ENCODE measurements around the gene PCP4L1.

PCP4L1 gene

DNA sequence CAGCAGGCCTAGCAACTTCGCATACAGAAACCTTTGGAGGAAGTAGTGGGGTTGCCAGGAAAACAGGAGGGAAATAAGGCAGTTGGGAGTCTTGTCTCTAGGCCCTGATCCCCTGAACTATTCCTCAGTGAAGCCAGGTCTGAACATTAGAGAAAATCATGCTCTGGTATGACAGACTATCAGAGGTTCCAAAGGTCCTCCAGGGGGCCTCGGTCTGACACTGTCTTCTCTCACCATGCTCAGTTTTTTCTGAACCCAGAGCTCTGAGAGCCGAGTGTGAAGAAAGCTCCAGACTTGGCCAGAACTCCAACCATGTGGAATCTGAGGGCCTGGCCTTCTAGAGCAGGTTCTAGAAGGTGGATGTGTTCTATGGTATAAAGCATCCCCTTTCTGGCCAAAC, 28.6 kb upstream of the PCP4L1 start:
- no peaks in the 10 kb centered on the region for H3K27me3 ChIP-seq (ENCODE audit: control insufficient read depth in 1 of 2, insufficient read depth in 1 of 2, low read length in 2 of 2)
- no peaks in the 10 kb centered on the region for H3K9me3 ChIP-seq (ENCODE audit: control insufficient read depth, low read length)
- H3K4me3 ChIP-seq (ENCODE audit: insufficient read depth in 1 of 2, low read depth in 1 of 2, low read length in 2 of 2), result no peak overlapping the region
- 83% methylated on average over 3 of the region's 3 CpGs for WGBS
- H3K4me2 ChIP-seq (ENCODE audit: low read length, poor library complexity, severe bottlenecking), result no peak overlapping the region
- peaks cover 15% of the 10 kb centered on the region for H3K4me1 ChIP-seq (ENCODE audit: control insufficient read depth, insufficient read depth, low read depth, low read length)
- no peak overlapping the region for H2BK120ac ChIP-seq (ENCODE audit: low read depth, low read length)
- no peak overlapping the region for H3K4ac ChIP-seq (ENCODE audit: low read depth in 1 of 2, low read length in 2 of 2)
- H2BK15ac ChIP-seq (ENCODE audit: low read depth, poor library complexity, severe bottlenecking), result no peak overlapping the region
- no peak overlapping the region for H2BK5ac ChIP-seq (ENCODE audit: low read depth, low read length, poor library complexity, severe bottlenecking)
- no peak overlapping the region for H3K23ac ChIP-seq (ENCODE audit: low read length in 2 of 2)
- H3K18ac ChIP-seq (ENCODE audit: low read depth in 1 of 2, low read length in 2 of 2), result no peak overlapping the region
- no peak overlapping the region for H2BK12ac ChIP-seq (ENCODE audit: low read length in 2 of 2)
- H3K9ac ChIP-seq (ENCODE audit: low read length), result peak overlapping the region; percentile 18
- no peak overlapping the region for H4K91ac ChIP-seq (ENCODE audit: low read length)
- peaks cover 14% of the 10 kb centered on the region for H3K79me1 ChIP-seq (replicated peaks; ENCODE audit: low read length, poor library complexity, severe bottlenecking)
- no peak overlapping the region for H3K27ac ChIP-seq (ENCODE audit: low read length, poor library complexity, severe bottlenecking)
- H3K36me3 ChIP-seq (ENCODE audit: control insufficient read depth in 1 of 2, insufficient read depth in 2 of 2, low read depth in 1 of 2, low read length in 2 of 2), result peaks cover 26 to 35% of the 10 kb centered on the region in 2 experiments
- no peak overlapping the region for H4K8ac ChIP-seq (ENCODE audit: low read length)
- H3K14ac ChIP-seq (ENCODE audit: low read length in 2 of 2), result no peak overlapping the region
- H2AFZ ChIP-seq (ENCODE audit: low read depth, low read length), result no peak overlapping the region
- H2AK5ac ChIP-seq (ENCODE audit: low read length, severe bottlenecking), result no peak overlapping the region
- no peak for DNase-seq

DNA sequence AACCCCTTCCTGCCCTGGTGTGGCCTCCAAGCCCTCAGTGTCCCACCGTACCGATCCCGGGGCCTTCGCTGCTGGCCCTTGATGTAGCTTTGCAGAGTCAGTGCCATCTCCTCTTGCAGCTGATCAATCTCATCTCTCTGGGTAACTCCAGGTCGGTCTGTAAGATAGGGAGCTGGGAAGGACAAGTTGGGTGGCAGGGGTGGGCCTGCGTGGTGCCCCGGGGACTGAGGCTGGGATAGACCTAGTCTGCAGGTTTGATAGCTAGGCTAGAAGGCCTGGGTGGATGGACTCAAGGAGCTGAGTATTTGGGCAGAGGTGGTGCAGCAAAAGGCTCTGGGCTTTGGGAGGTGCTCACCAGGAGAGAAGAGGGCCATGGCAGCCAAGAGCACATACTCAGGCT, 27.8 kb upstream of the PCP4L1 start:
- 94% methylated on average over 7 of the region's 7 CpGs for WGBS
- no peak overlapping the region for H3K4ac ChIP-seq (ENCODE audit: low read depth in 1 of 2, low read length in 2 of 2)
- H3K23ac ChIP-seq (ENCODE audit: low read length in 2 of 2), result no peak overlapping the region
- no peak overlapping the region for H3K9ac ChIP-seq (ENCODE audit: low read length)
- H2BK120ac ChIP-seq (ENCODE audit: low read depth, low read length), result no peak overlapping the region
- no peak overlapping the region for H3K14ac ChIP-seq (ENCODE audit: low read length in 2 of 2)
- no peak overlapping the region for H2BK5ac ChIP-seq (ENCODE audit: low read depth, low read length, poor library complexity, severe bottlenecking)
- H3K4me2 ChIP-seq (ENCODE audit: low read length, poor library complexity, severe bottlenecking), result no peak overlapping the region
- peaks cover 14% of the 10 kb centered on the region for H3K79me1 ChIP-seq (replicated peaks; ENCODE audit: low read length, poor library complexity, severe bottlenecking)
- no peak overlapping the region for H2BK12ac ChIP-seq (ENCODE audit: low read length in 2 of 2)
- no peak overlapping the region for H3K27ac ChIP-seq (ENCODE audit: low read length, poor library complexity, severe bottlenecking)
- no peak overlapping the region for H3K4me3 ChIP-seq (ENCODE audit: insufficient read depth in 1 of 2, low read depth in 1 of 2, low read length in 2 of 2)
- H4K91ac ChIP-seq (ENCODE audit: low read length), result no peak overlapping the region
- no peak overlapping the region for H2AK5ac ChIP-seq (ENCODE audit: low read length, severe bottlenecking)
- no peak overlapping the region for H4K8ac ChIP-seq (ENCODE audit: low read length)
- no peak overlapping the region for H2BK15ac ChIP-seq (ENCODE audit: low read depth, poor library complexity, severe bottlenecking)
- H3K18ac ChIP-seq (ENCODE audit: low read depth in 1 of 2, low read length in 2 of 2), result no peak overlapping the region
- peaks cover 2% of the 10 kb centered on the region in 2 experiments for H3K27me3 ChIP-seq (ENCODE audit: control insufficient read depth in 1 of 2, insufficient read depth in 1 of 2, low read length in 2 of 2)
- H3K9me3 ChIP-seq (ENCODE audit: control insufficient read depth, low read length), result no peaks in the 10 kb centered on the region
- no peak for DNase-seq
- H3K4me1 ChIP-seq (ENCODE audit: control insufficient read depth, insufficient read depth, low read depth, low read length), result peaks cover 13% of the 10 kb centered on the region
- H3K36me3 ChIP-seq (ENCODE audit: control insufficient read depth in 1 of 2, insufficient read depth in 2 of 2, low read depth in 1 of 2, low read length in 2 of 2), result peaks cover 26 to 35% of the 10 kb centered on the region in 2 experiments
- no peak overlapping the region for H2AFZ ChIP-seq (ENCODE audit: low read depth, low read length)

DNA sequence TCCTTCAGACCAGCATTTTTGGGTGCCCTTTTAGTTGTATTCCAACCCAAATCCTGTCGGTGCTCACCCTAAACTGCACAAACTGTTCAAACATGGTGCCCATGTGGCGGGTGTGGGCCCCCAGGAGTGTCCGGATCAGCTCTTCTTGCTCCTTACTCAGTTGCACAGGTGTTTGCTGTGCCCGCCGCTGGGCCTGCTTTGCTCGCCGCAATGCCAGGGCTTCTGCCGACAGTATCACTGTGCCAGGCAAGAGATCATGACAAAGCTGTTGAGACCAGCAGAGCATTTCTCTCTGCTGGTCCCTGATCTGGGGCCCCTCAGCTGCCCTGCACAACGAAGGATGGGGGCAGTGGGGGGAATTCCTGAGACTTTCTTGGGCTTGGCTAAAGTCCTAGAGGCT, 25.4 kb upstream of the PCP4L1 start:
- no peaks in the 10 kb centered on the region for H3K9me3 ChIP-seq (ENCODE audit: control insufficient read depth, low read length)
- peaks cover 5 to 8% of the 10 kb centered on the region in 2 experiments for H3K27me3 ChIP-seq (ENCODE audit: control insufficient read depth in 1 of 2, insufficient read depth in 1 of 2, low read length in 2 of 2)
- H3K4me2 ChIP-seq (ENCODE audit: low read length, poor library complexity, severe bottlenecking), result no peak overlapping the region
- peaks cover 24 to 30% of the 10 kb centered on the region in 2 experiments for H3K36me3 ChIP-seq (ENCODE audit: control insufficient read depth in 1 of 2, insufficient read depth in 2 of 2, low read depth in 1 of 2, low read length in 2 of 2)
- H2BK120ac ChIP-seq (ENCODE audit: low read depth, low read length), result no peak overlapping the region
- no peak overlapping the region for H3K23ac ChIP-seq (ENCODE audit: low read length in 2 of 2)
- no peak overlapping the region for H3K27ac ChIP-seq (ENCODE audit: low read length, poor library complexity, severe bottlenecking)
- H3K4me1 ChIP-seq (ENCODE audit: control insufficient read depth, insufficient read depth, low read depth, low read length), result no peaks in the 10 kb centered on the region
- H3K79me1 ChIP-seq (replicated peaks; ENCODE audit: low read length, poor library complexity, severe bottlenecking), result peaks cover 3% of the 10 kb centered on the region
- no peak overlapping the region for H3K9ac ChIP-seq (ENCODE audit: low read length)
- no peak overlapping the region for H2BK15ac ChIP-seq (ENCODE audit: low read depth, poor library complexity, severe bottlenecking)
- 86% methylated on average over 9 of the region's 9 CpGs for WGBS
- no peak overlapping the region for H2BK12ac ChIP-seq (ENCODE audit: low read length in 2 of 2)
- DNase-seq, result no peak
- H3K14ac ChIP-seq (ENCODE audit: low read length in 2 of 2), result no peak overlapping the region
- H2AK5ac ChIP-seq (ENCODE audit: low read length, severe bottlenecking), result no peak overlapping the region
- no peak overlapping the region for H2AFZ ChIP-seq (ENCODE audit: low read depth, low read length)
- no peak overlapping the region for H2BK5ac ChIP-seq (ENCODE audit: low read depth, low read length, poor library complexity, severe bottlenecking)
- no peak overlapping the region for H4K91ac ChIP-seq (ENCODE audit: low read length)
- H4K8ac ChIP-seq (ENCODE audit: low read length), result no peak overlapping the region
- H3K4ac ChIP-seq (ENCODE audit: low read depth in 1 of 2, low read length in 2 of 2), result no peak overlapping the region
- H3K18ac ChIP-seq (ENCODE audit: low read depth in 1 of 2, low read length in 2 of 2), result no peak overlapping the region
- no peak overlapping the region for H3K4me3 ChIP-seq (ENCODE audit: insufficient read depth in 1 of 2, low read depth in 1 of 2, low read length in 2 of 2)

DNA sequence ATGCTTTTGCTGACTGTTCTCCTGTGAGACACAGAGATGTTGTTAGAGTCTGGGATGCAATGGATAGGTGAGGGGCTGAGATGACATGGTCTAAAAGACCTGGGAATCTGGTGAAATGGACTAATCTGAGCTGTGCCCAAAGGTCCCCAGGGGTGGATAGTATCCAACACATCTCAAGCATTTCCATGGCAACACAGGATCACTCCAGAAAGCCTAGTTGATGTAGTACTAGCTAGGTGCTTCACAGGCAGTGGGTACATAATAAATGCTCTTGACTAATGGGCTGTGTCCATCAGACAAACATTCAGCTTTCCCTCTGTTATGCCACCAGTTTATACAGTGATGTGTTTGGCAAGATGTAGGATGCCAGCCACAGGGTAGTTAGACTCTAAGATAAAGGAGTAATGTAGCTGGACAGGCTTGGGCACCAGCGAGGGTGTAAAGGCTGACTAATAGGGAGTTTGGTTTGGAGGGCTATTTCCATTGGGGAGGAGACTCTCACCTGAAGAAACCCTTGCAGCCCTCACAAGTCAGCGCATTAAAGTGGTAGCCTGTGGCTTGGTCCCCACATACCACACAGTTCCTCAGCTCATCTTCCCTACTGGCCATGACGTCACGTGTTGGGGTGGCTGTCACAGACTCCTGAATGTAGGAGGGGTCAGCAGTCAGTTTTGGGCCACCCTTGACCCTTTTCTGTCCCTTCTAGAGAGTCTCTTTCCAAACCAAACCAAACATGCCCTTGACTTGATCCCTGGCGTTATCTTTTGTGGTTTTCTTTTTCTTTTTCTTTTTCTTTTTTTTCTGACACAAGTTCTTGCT, 22.4 kb upstream of the PCP4L1 start:
- H2BK120ac ChIP-seq (ENCODE audit: low read depth, low read length), result no peak overlapping the region
- H3K9me3 ChIP-seq (ENCODE audit: control insufficient read depth, low read length), result no peaks in the 10 kb centered on the region
- H4K8ac ChIP-seq (ENCODE audit: low read length), result no peak overlapping the region
- no peak overlapping the region for H2BK5ac ChIP-seq (ENCODE audit: low read depth, low read length, poor library complexity, severe bottlenecking)
- no peak overlapping the region for H2AFZ ChIP-seq (ENCODE audit: low read depth, low read length)
- H3K9ac ChIP-seq (ENCODE audit: low read length), result no peak overlapping the region
- H2BK12ac ChIP-seq (ENCODE audit: low read length in 2 of 2), result no peak overlapping the region
- no peak overlapping the region for H2BK15ac ChIP-seq (ENCODE audit: low read depth, poor library complexity, severe bottlenecking)
- no peak overlapping the region for H3K14ac ChIP-seq (ENCODE audit: low read length in 2 of 2)
- 96% methylated on average over 5 of the region's 5 CpGs for WGBS
- no peaks in the 10 kb centered on the region for H3K4me1 ChIP-seq (ENCODE audit: control insufficient read depth, insufficient read depth, low read depth, low read length)
- H3K27me3 ChIP-seq (ENCODE audit: control insufficient read depth in 1 of 2, insufficient read depth in 1 of 2, low read length in 2 of 2), result peaks cover 5 to 8% of the 10 kb centered on the region in 2 experiments
- H3K27ac ChIP-seq (ENCODE audit: low read length, poor library complexity, severe bottlenecking), result no peak overlapping the region
- no peak overlapping the region for H4K91ac ChIP-seq (ENCODE audit: low read length)
- no peak overlapping the region for H3K18ac ChIP-seq (ENCODE audit: low read depth in 1 of 2, low read length in 2 of 2)
- no peak overlapping the region for H3K4me3 ChIP-seq (ENCODE audit: insufficient read depth in 1 of 2, low read depth in 1 of 2, low read length in 2 of 2)
- DNase-seq, result no peak
- peaks cover 0 to under 1% of the 10 kb centered on the region in 2 experiments for H3K36me3 ChIP-seq (ENCODE audit: control insufficient read depth in 1 of 2, insufficient read depth in 2 of 2, low read depth in 1 of 2, low read length in 2 of 2)
- H3K79me1 ChIP-seq (replicated peaks; ENCODE audit: low read length, poor library complexity, severe bottlenecking), result no peaks in the 10 kb centered on the region
- no peak overlapping the region for H3K4ac ChIP-seq (ENCODE audit: low read depth in 1 of 2, low read length in 2 of 2)
- no peak overlapping the region for H2AK5ac ChIP-seq (ENCODE audit: low read length, severe bottlenecking)
- no peak overlapping the region for H3K4me2 ChIP-seq (ENCODE audit: low read length, poor library complexity, severe bottlenecking)
- H3K23ac ChIP-seq (ENCODE audit: low read length in 2 of 2), result no peak overlapping the region

Data from mesenchymal stem cell (in vitro differentiated cells and primary cell).